HG03439 (cell line): ENCODE results near the gene KIF7.

Experiments used
- ATAC-seq: cut with Tn5 transposase; IDR thresholded peaks from one replicate; pipeline ENCODE4 v1.9.1; 2021; ENCODE audit warnings: mild to moderate bottlenecking, moderate library complexity; ENCODE audit not compliant: unreplicated experiment

The KIF7 gene

GRCh38 chr15:89648106-89649012 is 6.9 kb downstream of the KIF7 start:
- ATAC-seq, result no peak

DNA sequence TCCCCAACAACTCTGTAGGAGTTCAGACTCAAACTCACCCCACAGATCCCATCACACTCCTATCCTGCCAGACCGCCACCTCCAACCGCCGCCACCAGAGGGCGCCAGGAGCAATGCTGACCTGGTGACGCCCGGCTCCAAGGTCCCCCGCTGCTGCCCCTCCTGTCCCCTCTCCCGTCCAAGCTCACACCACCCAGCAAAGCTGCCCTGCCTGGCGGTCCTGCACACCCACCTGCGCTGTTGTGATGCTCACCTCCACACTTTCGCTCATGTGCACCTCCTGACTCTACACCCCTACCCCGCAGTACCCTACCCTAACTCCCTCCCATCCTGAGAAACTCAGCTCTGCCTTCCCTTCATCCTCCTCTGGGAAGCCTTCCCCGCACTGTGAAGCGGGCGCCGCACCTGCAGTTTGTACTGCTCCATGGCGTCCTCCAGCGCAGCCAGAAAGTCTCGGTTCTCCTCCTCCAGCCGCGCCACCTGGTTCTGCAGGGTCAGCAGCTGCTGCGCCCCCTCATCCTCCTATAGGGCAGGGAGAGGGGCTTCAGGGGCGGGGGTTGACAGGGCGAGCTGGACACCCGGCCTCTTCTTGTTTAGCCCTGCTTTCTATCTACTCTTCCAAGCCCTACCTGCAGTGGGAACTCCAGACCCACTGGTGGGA is 7.9 kb downstream of the KIF7 start:
- ATAC-seq, result no peak

GRCh38 chr15:89646416-89647141 is 8.7 kb downstream of the KIF7 start:
- ATAC-seq, result no peak

DNA sequence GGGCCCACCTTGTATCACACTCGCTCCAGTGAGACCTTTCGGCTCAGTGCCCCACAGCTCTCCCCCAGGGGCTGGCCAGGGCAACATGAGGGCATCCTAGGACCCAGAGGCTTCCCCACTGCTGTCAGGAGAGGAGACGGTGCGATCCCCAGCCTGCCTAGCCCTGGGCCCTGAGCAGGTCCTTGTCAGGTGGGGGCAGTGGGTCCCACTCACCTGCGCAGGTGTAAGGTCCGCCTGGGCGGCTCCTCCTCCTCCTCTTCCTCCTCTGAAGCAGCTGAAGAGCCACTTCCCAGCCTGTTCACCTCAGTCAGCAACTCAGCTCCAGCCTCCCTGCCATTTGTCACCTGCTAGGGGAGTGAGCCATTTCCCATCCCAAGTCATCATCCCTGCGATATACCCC is 9.6 kb downstream of the KIF7 start:
- ATAC-seq, result no peak

- no peak for ATAC-seq
Measured at GRCh38 chr15:89642106-89642505, 13.2 kb downstream of the KIF7 start.

DNA sequence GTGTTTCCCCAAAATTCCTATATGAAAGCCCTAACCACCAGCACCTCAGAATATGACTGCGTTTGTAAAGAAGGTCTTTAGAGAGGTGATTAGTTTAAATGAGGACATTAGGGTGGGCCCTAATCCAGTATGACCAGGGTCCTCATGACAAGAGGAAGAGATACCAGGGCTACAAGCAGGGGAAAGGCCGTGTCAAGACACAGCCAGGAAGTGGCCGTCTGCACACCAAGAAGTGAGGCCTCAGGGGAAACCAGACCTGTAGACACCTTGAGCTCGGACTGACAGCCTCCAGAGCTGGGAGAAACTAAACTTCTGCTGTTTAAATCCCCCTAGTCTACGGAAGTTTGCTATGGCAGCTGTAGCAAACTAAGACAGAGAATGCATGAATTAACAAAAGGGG is 14.2 kb downstream of the KIF7 start:
- no peak for ATAC-seq

GRCh38 chr15:89640245-89640644 is 15.0 kb downstream of the KIF7 start:
- ATAC-seq, result no peak

GRCh38 chr15:89633585-89633984 is 21.7 kb downstream of the KIF7 start:
- ATAC-seq, result no peak

DNA sequence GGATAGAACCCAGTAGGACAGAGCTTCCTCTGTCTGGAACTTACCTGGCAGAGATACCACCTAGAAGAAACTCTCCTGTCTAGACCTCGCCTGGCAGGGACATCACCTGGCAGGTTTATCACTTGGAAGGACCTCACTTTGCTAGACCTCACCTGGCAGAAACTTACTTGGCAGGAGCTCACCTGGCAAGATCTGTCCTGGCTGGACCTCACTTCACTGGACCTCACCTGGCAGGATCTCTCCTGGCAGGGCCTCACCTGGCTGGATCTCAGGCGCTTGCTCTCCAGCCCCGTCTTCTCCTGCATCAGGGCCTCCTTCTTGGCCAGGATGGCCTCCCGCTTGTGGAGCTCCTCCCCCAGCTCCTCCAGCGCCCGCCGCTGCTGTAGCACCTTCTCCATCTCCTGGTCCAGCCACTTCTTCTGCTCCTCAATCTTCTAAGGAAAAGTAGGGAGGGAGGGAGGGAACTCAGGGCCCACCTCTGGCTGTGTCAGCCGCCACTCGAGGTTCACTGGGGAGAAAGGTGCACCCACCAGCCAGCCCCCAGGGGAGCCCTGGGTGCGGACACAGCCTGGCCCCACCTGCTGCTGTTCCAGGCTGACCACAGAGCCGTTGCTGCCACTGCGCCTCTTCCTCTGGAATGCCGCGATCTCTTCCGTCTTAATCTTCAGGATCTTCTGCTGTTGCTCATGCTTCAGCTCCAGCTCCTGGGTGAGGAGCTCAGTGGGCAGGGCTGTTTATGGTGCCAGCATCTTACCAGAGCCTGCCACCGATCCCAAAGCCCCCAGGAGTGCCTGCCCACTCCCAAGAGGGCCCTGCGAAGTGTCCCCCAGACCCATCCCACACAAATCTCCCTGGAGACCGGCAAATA is 22.5 kb downstream of the KIF7 start:
- ATAC-seq, result no peak

- no peak for ATAC-seq
Measured at GRCh38 chr15:89631902-89632264, 23.4 kb downstream of the KIF7 start.

DNA sequence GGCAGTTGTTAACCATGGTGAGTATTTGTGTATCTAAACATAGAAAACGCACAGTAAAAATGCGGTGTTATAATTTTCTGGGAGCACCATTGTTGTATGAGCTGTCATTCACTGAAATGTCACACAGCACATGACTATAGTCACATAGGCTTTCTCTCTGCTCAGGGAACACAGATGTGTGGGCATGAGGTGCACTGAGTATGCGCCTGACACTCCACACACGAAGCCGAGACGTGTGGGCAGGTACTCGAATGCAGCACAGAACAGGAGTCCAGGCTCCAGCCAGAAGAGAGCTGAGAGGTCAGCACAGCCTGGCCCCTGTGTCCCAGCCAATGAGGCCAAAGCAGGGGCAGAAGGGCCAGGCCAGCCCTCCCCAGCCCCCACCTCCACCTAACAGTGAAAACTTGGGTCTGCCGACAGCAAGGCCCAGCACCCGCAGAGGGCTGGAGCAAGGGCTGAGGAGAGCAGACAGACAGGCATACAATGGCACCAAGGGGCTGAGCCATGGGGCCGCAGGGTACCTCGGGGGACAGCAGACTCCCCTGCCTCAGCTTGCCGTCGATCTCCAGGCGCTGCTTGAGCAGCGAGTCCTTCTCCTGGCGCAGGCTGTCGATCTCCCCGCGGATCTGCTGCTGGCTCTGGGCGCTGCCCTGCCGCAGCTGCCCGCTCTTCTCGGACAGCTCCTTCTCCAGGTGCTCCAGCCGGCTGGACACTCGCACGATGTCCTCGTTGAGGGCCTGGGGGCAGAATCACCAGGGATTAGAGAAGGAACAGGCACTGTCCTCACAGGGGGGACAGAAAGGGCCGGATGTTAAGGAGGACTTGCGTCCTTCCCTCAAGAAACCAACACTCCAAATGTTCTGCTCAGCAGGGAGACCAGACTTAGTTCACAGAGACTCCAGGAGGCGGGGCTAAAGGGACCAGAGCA is 24.0 kb downstream of the KIF7 start:
- ATAC-seq, result no peak

DNA sequence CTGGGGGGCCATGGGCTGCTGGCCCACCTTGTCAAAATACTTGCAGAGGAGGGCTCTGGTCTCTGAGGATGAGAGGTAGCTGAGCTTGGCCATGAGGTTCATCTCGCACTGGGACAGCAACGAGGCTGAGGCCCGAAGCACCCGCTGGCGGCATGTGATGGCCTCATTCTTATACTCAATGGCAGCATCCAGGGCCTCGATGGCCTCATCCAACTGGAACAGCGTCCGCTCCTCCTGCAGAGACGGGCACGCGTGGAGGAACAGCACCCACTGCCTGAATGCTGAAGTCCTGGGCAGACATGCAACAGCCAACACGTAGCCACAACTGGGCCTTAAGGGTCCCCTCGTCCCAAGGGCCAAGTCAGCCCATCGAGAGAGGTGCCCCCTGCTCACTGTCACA is 25.0 kb downstream of the KIF7 start:
- ATAC-seq, result no peak

- ATAC-seq, result no peak
Measured at GRCh38 chr15:89629829-89630228, 25.4 kb downstream of the KIF7 start.

- no peak for ATAC-seq
Measured at GRCh38 chr15:89628806-89629715, 26.2 kb downstream of the KIF7 start.

GRCh38 chr15:89628301-89628700 is 27.0 kb downstream of the KIF7 start:
- ATAC-seq, result no peak

DNA sequence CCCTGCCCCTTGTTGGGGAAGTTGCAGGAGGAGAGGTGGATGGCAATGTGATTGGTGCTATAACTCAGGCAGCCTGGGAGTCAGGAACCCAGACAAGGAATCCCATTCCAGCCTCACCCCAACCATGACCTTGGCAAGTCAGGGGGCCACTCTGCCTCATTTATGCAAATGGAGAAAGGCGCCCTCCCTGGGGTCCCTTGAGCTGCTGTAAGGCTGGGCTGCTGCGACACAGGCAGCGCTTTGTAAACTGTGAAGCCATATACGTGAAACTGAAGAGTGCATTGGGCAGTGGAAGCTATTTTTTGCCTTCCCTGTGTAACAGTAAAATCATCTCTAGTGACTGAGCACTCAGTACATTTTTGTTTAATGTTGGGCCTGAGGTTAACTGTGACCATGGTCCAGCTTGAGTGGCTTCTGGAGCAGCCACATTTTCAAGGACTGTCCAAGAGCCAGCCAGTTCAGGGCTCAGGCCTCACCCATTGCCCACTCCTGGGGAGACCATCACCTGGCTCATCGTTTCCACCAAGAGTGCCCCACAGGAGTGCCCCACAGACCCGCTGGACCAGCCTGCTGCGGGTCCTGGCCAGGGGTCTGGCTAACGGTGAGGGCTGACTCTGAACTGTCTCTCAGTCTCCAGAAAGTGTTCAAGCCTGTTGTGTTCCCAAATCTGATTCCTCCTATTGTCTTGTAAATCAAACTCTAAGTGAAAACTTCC is 27.9 kb downstream of the KIF7 start:
- no peak for ATAC-seq

DNA sequence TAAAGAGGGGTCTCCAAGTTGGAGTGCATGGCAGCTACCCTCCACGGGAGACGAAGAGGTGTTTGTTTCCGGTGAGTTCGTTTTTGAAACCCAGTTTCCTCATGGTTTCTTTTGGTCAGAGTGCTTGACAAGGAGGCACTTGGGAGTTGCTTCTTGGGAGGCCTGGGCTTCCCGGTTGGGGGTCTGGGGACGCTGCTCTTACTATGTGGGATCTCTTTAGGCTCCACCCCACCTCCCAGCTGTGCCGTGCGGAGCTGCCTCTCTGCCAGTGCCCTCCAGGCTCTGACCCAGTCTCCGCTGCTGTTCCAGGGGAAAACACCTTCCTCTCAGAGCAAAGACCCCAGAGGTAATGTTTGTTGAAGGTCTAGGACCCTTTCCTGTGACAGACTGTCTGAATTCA is 29.6 kb downstream of the KIF7 start:
- no peak for ATAC-seq

- no peak for ATAC-seq
Measured at GRCh38 chr15:89623165-89623564, 32.1 kb downstream of the KIF7 start.
